ENCODE measurements around the gene C1orf141. TPM values are rescaled to one million over a fixed set of nuclear protein-coding genes. Genes with fewer than 3 reads are reported as not detected.
A peak's percentile ranks its signal among the peaks of the same experiment; 100 is the strongest.
"Not testable (repeated sequence)": the region's sequence is repeated elsewhere in the genome, so short reads cannot be mapped to it uniquely, and the experiment has no call there.

C1orf141 gene
- total and polyA plus RNA-seq, 8 donors: 0.14 TPM; not detected in 7

DNA sequence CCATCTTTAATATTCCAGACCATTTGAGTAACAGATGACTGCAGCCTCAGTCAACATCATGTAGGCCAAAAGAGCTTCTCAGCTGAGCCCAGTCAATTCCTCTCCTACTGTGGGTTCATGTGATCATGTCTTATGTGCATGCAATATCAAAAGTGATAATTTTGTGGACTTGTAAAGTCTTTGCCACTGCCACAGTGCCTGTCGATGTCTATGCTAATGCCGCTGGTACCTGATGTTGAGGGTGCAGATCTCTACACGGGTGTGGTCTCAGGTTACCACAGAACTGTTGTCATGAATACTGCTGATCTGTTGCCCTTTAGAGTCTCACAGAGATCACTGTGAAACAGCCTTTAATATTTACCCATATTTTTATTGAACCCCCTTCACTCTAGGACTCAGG is 11.3 kb upstream of the C1orf141 start:
- peaks cover 0 to 6% (median 0%) of the 10 kb centered on the region in 3 donors for H3K4me1 ChIP-seq
- FAIRE-seq (no peak), DNase-seq (no peak), ATAC-seq (no peak)
- TF ChIP-seq, protein P1, sequence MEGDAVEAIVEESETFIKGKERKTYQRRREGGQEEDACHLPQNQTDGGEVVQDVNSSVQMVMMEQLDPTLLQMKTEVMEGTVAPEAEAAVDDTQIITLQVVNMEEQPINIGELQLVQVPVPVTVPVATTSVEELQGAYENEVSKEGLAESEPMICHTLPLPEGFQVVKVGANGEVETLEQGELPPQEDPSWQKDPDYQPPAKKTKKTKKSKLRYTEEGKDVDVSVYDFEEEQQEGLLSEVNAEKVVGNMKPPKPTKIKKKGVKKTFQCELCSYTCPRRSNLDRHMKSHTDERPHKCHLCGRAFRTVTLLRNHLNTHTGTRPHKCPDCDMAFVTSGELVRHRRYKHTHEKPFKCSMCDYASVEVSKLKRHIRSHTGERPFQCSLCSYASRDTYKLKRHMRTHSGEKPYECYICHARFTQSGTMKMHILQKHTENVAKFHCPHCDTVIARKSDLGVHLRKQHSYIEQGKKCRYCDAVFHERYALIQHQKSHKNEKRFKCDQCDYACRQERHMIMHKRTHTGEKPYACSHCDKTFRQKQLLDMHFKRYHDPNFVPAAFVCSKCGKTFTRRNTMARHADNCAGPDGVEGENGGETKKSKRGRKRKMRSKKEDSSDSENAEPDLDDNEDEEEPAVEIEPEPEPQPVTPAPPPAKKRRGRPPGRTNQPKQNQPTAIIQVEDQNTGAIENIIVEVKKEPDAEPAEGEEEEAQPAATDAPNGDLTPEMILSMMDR (IDR thresholded peaks at IDR 0.05): no peak
- H3K9me3 ChIP-seq: no peaks in the 10 kb centered on the region
- H3K4me3 ChIP-seq: no peak overlapping the region
- H3K36me3 ChIP-seq: no peaks in the 10 kb centered on the region
- 94 to 96% methylated on average over 3 of the region's 3 CpGs for WGBS, 2 donors
- H3K27me3 ChIP-seq: no peaks in the 10 kb centered on the region
- intact Hi-C loops (cut with DNase I): loop anchor here in 2 of 3 donors (5.0 to 10.0 kb wide), 4 partner anchors 149 to 381 kb away; no protein-coding TSS in a partner anchor
- no peak overlapping the region for H3K27ac ChIP-seq

DNA sequence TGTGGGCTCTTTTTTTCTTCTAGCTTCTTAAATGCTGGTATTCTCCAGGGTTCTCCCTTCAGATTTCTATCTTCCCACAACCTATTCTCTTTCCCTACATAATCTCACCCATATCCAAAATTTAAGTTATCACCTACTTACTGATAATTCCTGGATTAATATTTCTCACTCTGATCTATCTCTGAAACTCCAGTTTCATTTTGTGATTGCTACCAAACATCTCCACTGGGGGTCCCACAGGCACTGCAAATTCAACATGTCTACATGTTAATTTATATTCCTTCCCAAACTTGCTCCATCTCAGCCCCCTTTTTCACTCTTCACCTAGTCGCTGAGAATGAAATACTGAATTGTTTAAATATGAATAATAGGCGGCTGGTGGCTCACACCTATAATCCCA is 9.9 kb upstream of the C1orf141 start:
- DNase-seq: no peak
- no peaks in the 10 kb centered on the region for H3K27me3 ChIP-seq
- H3K4me3 ChIP-seq: no peak overlapping the region
- H3K36me3 ChIP-seq: no peaks in the 10 kb centered on the region
- FAIRE-seq: no peak
- ATAC-seq: no peak
- TF ChIP-seq, protein P1 (IDR thresholded peaks at IDR 0.05): peak in 1 of 4 donors; percentile 11
- intact Hi-C loops (cut with DNase I): loop anchor here in 2 of 3 donors (5.0 to 10.0 kb wide), 4 partner anchors 147 to 380 kb away; no protein-coding TSS in a partner anchor
- 86 to 94% methylated on average over 2 of the region's 2 CpGs for WGBS, 2 donors
- H3K27ac ChIP-seq: no peak overlapping the region
- no peaks in the 10 kb centered on the region for H3K9me3 ChIP-seq
- H3K4me1 ChIP-seq: peaks cover 3 to 12% (median 8%) of the 10 kb centered on the region in 3 donors

DNA sequence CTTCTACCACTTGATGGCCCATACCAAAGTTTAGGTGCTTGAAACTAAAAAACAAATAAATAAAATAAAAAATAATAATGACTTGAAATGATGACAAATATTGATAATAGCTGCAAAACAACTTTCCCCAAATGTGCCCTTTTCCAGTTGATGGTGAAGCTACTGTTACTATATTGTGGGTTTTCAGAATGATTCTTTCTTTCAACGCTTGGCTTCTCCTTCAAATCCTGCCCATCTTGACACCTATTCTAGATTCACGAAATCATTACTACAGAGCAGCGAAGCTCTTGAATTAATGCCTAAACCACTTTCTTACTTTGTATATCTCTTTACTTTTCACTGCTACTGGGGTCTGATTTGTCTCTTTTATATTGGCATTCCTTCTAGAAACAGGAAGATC is 9.2 kb upstream of the C1orf141 start:
- Histone ChIP-seq H3K9me3 (no peaks in the 10 kb centered on the region), H3K27me3 (no peaks in the 10 kb centered on the region), H3K4me1 (peaks cover 9 to 17% (median 15%) of the 10 kb centered on the region in 3 donors), H3K36me3 (no peaks in the 10 kb centered on the region), H3K27ac (no peak overlapping the region), H3K4me3 (no peak overlapping the region)
- FAIRE-seq (no peak), DNase-seq (no peak), ATAC-seq (no peak)
- 91 to 92% methylated on average over 3 of the region's 3 CpGs for WGBS, 2 donors
- intact Hi-C loops (cut with DNase I): loop anchor here in 1 of 3 donors (10.0 kb wide), 2 partner anchors 149 to 379 kb away; no protein-coding TSS in a partner anchor
- TF ChIP-seq, protein P1 (IDR thresholded peaks at IDR 0.05): no peak

DNA sequence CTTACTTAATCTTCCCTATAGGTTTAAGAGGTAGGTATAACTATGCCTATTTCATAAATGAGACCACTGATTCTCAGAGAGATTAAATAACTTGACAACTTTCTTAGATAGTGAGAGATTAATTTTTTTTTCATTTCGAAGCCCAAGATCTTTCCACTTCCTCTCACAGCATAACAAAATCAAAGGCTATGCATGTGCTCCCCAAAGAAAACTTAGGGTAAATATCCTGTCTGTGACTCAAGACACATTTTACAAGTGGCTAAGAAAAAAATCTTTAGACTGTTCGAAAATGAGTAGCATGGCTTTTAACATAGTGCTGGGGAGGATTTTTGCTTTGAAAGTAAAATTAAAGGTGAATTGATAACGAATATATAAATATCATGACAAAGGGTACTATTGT is 8.2 kb upstream of the C1orf141 start:
- H3K4me3 ChIP-seq: no peak overlapping the region
- TF ChIP-seq, protein P1 (IDR thresholded peaks at IDR 0.05): no peak
- H3K4me1 ChIP-seq: peaks cover 9 to 23% (median 19%) of the 10 kb centered on the region in 3 donors
- H3K27ac ChIP-seq: no peak overlapping the region
- ATAC-seq (no peak), FAIRE-seq (no peak), DNase-seq (no peak)
- no peaks in the 10 kb centered on the region for H3K27me3 ChIP-seq
- 55 to 75% methylated on average over 3 of the region's 3 CpGs for WGBS, 2 donors
- intact Hi-C loops (cut with DNase I): loop anchor here in 1 of 3 donors (10.0 kb wide), 2 partner anchors 148 to 378 kb away; no protein-coding TSS in a partner anchor
- H3K9me3 ChIP-seq: no peaks in the 10 kb centered on the region
- H3K36me3 ChIP-seq: no peaks in the 10 kb centered on the region

DNA sequence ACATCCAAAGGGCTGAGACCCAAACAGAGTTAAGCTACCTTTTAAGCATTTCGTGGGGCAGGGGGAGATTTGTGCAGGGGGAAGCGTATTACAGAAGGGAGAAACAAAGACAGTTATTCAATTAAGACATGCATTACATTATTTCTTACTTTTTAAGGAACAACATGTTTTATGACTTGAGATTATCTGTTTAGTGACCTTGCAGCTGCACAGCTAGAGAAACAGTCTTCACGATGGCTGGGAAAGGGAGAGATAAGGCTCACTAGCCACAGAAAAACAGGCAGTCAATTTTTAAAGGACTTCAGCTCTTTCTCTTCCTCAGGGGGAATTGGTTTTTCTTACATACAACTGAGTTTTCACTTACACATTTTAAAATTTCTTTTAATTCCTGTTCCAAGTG is 7.1 kb upstream of the C1orf141 start:
- H3K27ac ChIP-seq, DNase-seq, H3K4me3 ChIP-seq, H3K9me3 ChIP-seq, ATAC-seq, H3K36me3 ChIP-seq, H3K27me3 ChIP-seq: not testable (repeated sequence)
- peaks cover 9 to 23% (median 21%) of the 10 kb centered on the region in 3 donors for H3K4me1 ChIP-seq
- 57 to 60% methylated on average over 3 of the region's 3 CpGs for WGBS, 2 donors
- intact Hi-C loops (cut with DNase I): loop anchor here in 1 of 3 donors (10.0 kb wide), 2 partner anchors 147 to 377 kb away; no protein-coding TSS in a partner anchor
- peak; percentile 20 for FAIRE-seq

All from pancreas (tissue), 10 donors.